HG03354 (cell line): ENCODE results near the gene LTA4H.
"Not testable (repeated sequence)": the region's sequence is repeated elsewhere in the genome, so short reads cannot be mapped to it uniquely, and the experiment has no call there.

ENCODE experiments used
- ATAC-seq: cut with Tn5 transposase; IDR thresholded peaks from one replicate; pipeline ENCODE4 v1.9.1; 2021; ENCODE audit warnings: mild to moderate bottlenecking; ENCODE audit not compliant: unreplicated experiment, poor library complexity, severe bottlenecking

Gene LTA4H

DNA sequence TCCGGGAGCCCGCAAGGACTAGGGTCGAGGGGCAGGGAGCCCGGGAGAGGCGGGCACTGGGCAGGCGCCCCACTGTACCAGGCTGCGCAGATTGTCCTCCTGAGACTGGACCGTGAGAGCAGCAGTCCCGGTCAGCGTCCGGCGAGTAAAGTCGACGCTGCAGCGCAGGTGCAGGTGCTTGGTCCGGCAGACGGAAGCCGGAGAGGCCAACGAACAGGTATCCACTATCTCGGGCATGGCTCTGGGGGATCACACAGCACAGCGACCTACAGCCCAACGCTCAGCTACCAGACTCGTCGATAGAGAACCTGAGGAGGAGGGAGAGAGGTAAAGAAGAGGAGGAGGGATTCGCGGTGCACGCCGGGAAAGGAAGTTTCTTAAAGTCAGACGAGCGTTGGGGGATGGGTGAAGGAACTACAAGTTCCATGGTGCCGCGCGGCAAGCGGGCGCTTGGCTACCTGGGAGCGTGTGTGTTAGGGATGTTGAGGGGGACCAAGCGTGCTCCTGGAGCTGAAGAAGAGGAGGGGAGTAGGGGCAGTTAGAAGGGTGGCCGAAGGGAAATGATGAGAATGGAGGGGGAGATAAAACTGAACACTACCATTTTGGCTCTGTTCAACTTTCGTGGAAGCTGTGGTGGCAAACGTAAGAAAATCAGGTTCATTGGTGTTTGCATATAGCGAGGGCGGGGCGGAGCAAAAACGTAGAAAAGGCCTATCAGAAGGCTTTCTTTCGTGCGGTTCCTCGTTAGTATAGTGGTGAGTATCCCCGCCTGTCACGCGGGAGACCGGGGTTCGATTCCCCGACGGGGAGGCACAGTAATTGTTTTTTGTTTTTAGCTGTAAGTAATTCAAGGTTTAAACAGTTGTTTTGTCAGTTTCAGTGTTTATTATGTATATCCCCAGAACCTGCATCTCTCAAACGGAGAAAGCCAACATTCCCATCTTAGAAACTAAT, at the start of gene LTA4H:
TSS of gene LTA4H (minus strand) at position 305 of the 954 bp plus-strand sequence. CDS start at position 237, 68 bp downstream.
- peak; percentile 91 for ATAC-seq

DNA sequence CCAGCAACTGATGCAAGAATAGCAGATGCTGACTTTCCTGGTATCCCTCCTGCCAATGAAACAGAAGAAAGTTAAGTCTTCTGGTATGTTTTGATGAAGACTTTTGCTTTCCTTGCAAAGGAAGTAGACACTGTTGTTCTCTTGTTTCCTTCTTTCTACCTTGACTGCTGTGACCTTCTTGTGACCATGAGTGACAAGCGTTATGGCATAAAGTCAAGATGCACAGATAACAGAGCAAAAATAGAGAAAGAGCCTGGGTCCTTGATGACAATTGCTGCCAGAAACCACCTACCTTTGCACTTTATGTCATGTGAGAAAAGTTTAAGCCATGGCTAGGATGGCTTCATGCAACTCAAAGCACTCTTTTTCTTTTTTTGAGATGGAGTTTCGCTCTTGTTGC, 49.2 kb upstream of the LTA4H start:
- ATAC-seq: no peak

DNA sequence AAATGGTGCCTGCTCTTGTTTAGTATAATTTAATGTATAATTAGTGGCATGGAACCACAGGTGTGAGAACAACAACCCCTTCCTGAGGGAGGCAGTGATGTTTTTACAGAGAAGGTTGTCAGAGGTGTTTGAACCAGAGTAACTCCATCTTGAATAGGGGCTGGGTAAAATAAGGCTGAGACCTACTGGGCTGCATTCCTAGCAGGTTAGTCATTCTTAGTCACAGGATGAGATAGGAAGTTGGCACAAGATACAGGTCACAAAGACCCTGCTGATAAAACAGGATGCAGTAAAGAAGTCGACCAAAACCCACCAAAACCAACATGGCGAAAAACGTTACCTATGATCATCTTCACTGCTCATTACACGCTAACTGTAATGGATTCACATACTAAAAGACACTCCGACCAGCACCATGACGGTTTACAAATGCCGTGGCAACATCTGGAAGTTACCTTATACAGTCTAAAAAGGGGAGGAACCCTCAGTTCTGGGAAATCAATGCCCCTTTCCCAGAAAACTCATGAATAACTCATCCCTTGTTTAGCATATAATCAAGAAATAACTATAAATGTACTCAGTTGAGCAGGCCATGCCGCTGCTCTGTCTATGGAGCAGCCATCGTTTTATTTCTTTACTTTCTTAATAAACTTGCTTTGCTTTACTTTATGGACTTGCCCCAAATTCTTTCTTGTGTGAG, 47.8 kb upstream of the LTA4H start:
- ATAC-seq: no peak

DNA sequence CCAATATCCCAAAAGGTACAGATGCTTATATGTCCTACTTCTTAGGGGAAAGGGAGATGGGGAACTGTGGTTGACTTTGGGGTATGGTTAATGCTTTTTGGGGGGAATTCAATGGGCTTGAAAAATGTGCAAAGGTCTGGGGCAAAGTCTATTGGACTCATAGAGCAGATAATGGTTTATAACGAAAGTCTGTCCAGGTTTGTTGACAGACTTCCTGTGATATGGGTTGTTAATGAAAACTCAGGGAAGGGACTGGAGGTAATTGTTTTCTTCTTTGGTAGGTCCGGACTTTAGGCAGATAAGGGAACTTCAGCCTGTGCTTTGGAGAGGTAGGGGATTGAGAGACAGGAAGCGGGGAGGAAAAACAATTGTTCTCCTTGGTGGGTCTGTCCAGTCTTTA, 46.2 kb upstream of the LTA4H start:
- ATAC-seq: no peak

DNA sequence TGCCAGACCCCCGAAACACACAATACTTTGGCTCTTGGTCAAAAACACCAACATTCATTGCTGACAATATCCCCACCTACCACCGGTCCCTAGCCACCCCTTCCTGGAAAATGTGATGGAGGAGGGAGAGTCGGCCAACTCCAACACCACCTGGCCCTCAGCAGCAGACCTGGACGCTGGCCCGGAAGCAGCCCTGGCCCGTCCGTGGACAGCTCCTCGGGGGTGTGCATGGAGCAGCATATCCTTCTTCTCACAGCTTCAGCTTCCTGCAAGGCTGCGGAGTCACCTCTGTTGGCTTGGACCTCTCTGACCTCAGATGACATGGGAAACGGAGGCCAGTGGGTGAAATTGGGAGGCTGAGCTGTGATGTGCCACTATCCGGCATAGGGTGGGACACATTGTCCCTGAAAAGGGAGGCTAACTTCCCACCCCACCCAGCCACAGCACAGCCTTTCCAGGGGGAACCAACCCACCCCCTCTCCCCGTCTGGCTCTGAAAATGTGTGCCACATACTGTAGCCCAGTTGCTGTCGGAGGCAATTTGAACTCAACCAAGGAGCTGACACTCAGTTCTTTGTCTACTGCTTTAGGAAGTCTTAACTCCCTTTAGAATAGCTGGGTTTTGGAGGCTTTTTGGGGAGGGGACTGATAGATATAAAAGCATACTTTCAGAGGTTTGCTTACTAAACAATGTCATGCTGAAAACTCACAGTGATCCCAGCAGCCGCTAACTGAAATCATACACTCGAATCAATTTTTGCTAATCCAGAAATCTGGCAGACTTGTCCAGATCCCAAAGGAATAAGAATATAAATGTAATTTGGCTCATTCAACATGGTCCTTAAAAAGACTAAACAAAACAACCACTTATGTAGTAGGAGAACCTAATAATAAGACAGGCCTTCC, 43.1 kb upstream of the LTA4H start:
- ATAC-seq: no peak

DNA sequence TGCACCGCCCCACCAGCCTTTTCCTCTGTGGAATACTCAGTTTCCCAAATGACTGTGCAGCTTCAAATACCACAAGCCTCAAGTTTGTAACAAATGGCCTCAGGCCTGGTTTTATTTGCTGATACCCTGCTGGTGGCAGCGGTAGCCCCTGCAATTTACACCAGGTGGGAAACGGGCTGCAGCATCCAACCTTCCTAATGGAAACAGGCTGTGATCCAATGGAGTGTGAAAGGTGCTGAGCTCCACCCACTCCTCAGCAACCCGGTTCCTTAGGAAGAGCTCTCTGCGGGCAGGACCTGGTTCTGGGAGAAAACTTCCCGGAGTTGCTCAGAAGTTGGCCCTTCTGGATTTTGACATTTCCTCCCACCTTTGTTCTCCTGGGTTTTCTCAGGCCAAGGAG, 41.7 kb upstream of the LTA4H start:
- ATAC-seq: no peak

DNA sequence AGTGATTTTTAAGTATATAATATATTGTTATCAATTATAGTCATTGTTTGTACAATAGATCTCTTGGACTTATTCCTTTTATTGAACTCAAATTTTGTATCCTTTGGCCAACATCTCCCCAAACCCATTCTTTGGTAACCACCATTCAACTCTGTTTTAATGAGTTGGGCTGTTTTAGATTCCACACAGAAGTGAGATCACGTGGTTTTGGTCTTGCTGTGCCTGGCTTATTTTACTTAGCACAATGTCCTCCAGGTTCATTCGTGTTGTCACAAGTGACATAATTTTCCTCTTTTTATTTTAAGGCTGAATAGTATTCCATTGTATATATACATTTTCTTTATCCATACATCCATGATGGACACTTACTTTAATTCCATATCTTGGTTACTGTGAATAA, 40.2 kb upstream of the LTA4H start:
- ATAC-seq: no peak

DNA sequence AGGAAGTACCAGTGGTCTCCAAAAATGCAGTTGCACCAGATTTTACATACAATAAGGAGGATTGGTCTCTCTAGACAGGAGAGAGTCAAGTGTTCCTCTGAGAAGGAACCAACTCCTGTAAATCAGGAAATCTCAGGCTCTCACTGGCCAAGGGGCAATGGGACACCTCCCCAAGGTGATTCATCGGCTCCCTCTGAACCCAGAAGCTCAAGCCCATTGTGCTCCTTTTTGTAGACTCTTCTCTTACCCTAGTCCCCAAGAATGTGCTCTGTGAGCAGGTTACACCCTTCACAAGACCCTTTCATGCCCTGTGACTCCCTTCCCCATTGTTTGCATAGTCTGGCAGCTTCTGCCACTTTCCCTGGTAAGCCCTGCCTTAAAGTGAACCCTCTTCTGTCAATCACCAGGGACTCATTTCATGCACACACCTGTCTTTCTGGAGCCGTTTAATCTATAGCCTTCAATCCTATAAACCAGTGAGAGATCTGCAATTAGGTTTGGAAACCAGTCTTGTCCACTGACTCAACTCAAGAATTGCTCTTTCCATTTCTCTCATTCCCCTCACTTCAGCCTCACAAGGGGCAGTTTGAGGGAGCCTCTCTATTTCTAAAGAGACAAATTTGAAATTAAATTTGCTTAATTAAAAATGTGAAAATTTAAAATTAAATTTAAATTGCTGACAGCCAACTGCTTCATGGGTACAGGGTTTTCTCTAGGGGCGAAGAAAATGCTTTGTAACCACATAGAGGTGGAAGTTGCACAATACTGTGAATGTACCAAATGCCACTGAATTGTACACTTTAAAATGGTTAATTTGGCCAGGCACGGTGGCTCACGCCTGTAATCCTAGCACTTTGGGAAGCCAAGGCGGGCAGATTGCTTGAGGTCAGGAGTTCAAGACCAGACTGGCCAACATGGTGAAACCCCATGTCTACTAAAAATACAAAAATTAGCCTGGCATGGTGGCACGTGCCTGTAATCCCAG, 38.3 kb upstream of the LTA4H start:
- no peak for ATAC-seq

DNA sequence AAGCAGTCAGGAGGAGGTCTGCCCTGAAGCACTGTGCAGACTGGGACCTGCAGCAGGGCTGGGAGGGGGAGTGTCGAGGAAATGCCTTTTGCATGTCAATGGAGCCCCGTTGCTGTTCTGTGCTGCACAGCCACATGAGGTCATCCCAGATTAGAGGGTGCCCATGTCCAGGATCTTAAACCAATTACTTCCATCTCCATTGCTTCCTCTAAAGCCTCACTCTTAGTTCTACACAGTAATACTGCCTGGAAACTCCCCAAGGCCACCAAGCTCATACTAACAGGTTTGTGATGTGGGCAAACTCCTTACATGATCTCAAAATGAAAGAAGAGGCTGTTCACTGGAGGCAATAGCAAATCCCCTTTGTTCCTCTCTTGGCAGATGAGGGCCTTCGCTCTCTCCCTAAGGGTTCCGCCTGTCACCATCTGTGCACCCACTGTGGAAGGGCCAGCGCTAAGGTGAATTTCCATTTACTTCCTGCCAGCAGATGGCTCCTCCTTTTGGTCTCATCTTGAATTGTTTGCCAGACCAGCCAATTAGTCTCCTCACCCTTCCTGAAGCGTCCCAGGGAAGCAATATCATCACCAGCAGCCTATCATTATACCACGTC, 35.4 kb upstream of the LTA4H start:
- no peak for ATAC-seq

DNA sequence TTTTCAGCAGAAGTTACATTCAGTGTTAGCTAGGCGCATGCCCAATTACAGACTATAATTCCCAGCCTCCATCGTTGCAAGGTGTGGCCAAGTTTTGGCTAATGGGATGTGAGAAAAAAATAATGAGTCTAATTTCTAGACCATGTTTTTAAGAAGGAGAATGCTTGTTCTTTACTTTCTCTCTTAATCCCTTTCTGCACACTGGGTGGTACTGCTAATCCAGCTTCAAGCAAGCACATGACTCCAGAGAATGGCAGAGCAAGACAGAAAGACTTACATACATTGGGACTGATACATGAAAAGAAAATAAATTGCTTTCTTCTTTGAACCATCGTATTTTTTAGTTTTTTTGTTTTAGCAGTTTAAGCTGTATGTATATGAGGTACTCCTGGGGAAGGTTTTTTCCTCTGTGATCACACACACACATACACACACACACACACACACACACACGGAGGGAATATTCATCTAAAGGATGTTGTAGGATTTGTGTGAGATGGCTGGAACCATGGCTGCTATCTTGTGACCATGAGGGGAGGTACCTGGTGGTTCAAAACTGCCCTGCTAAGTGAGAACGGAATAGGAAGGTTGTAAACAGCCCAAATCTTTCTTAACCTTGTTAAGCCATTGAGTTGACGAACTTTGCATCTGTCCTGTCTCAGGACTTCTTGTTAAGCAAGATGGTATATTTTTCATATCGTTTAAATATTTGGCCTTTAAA, 34.3 kb upstream of the LTA4H start:
- ATAC-seq: no peak

DNA sequence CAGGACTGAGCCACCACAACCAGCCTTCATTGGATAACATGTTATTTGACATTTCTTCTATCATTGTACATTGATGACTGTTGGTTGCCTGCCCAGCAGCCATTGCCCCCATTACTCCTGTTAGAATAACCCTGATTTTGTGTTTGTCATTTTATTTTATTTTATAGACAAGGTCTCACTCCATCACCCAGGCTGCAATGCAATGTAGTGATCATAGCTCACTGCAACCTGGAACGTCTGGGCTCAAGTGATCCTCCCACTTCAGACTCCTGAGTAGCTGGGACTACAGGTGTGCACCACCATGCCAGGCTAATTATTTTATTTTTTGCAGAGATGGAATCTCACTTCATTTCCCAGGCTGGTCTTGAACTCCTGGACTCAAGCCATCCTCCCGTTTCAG, 33.2 kb upstream of the LTA4H start:
- ATAC-seq: no peak

DNA sequence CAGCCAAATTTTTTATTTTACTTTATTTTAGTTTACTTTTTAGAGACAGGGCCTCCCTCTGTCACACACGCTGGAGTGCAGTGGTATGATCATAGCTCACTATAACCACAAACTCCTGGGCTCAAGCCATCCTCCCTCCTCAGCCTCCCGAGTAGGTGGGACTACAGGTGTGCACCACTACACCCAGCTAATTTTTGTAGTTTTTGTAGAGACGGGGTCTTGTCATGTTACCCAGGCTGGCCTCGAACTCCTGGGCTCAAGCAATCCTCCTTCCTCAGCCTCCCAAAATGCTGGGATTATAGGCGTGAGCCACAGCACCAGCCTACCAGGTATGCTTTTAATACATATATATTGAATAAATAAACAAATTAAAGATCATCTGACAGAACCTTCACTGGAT, 32.7 kb upstream of the LTA4H start:
- no peak for ATAC-seq

DNA sequence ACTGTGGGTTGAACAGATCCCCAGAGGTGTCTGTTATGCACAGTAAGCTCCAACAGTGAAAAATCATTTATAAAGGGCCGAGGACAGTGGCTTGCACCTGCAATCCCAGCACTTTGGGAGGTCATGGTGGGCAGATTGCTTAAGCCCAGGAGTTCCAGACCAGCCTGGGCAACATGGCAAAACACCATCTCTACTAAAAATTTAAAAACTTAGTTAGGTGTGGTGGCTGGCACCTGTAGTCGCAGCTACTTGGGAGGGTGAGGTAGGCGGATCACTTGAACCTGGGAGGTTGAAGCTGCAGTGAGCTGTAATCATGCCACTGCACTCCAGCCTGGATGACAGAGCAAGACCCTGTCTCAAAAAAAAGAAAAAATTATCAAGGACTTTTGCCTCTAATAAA, 30.4 kb upstream of the LTA4H start:
- not testable (repeated sequence) for ATAC-seq

DNA sequence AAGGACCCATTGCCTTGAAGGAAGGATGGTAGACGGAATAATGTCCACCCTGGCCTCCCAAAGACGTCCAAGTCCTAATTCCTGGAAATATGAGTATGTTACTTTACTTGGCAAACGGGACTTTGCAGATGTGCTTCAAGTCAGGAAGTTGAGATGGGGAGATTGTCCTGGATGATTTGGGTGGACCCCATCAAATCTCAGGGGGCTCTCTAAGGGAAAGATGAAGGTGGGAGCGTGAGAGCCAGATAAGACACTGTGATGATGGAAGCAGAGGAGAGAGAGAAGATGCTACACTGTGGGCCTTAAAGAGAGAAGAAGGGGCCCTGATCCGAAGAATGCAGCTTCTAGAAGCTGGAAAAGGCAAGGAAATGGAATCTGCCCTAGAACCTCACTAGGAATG, 29.6 kb upstream of the LTA4H start:
- no peak for ATAC-seq

DNA sequence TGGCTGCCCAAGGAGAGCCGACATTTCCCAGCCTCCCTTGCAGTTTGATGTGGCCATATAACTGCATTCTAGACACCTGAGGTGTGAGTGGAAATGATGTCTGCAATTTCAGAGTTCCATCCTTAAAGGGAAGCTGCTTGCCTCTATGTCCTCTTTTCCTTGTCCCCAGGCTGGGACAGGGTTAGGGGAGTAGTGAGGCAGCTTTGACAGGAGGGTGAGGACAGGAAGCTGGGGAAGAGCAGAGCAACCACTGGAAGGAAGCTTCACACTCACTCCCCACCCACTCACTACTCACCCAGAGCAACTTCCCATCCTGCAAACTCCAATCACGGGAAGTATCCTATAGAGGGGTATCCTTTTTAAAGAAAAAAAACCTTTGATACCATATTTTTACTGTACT, 28.9 kb upstream of the LTA4H start:
- no peak for ATAC-seq

DNA sequence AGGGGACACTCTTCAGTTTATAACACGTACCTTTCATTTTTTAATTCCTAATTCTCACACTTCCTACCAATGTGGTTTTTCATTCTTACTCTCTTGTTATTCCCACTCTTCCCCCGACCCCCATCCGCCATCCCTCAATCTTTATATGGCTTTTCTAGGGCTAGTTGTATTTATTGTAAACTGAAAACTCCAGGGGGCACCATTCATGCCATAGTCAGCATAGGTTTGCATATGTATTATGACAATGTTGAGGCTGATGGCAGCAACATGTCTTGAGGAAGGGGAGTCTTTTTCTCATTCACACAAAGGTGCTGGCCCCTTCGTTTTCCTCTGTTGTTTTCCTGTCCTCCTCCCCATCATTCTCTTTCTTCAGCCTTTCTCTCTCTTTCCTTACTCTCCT, 27.7 kb upstream of the LTA4H start:
- no peak for ATAC-seq

DNA sequence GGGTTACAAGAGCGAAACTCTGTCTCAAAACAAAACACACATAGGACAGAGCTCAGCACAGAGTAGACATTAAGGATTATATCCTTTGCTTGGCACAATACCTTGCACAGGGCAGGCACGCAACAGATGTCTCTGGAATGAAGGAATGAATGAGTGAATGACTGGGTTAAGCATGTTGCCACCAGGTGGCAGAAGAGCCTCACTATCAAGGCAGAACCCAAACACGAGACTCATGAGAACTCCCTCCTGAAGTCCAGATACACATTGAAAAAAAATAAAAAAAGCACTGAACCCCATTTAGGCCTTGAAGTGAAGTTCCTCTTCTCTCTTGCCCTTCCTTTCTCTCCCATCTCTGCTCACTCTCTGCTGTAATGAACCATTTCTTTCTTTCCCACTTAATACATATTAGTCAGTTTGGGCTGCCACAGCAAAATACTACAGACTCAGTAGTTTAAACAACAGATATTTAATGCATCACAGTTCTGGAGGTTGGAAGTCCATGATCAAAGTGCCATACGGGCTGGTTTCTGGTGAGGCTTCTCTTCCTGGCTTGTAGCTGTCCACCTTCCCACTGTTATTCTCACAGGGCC, 26.6 kb upstream of the LTA4H start:
- peak; percentile 85 for ATAC-seq

DNA sequence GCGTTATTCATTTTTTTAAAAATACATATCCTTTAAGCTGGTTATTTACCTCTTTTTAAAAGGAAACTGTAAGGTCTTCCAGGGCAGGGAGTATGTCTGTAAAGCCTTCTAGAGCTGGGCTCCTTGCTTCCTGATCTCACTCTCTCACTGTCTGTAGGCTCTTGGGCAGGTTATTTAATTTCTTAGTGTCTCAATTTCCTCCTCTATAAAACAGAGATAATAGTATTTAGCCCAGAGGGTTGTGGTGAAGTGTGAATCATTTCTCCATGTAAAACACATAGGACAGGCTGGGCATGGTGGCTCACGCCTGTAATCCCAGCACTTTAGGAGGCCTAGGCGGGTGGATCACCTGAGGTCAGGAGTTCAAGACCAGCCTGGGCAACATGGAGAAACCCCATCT, 25.9 kb upstream of the LTA4H start:
- ATAC-seq: no peak
